GM12873 (cell line): Measurements from ENCODE around the gene TGFBR2.

Source experiments
- CTCF ChIP-seq: IDR thresholded peaks from 2 replicates; pipeline ENCODE4 v1.5.1; 2012; ENCODE audit warnings: low read depth, mild to moderate bottlenecking, moderate library complexity, low read length, control low read depth; ENCODE audit not compliant: insufficient read depth; ENCODE audit errors: missing control alignments

TGFBR2 gene

DNA sequence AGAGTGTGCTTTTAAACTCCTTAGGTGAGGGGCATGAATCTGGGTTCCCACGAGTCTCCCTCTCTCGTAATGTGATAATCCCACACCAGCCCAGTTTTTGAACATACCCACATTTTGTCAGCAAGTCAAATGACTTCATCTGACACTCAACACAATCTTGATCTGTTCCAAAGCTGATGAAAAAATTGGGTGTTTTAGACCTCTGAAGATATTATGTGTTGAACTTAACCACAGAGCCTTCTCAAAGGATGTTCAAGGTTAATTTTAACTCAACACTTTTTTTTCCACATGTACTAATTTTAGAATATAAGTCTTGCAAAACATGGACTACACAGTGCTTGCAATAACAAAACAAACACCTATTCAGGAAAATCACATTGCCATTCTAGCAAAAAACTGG is 123.1 kb downstream of the TGFBR2 start:
- TF ChIP-seq CTCF, result no peak

- TF ChIP-seq CTCF, result no peak
These were observed 123.5 kb downstream of the TGFBR2 start for GRCh38 chr3:30729936-30730335.

GRCh38 chr3:30730967-30731366 is 124.6 kb downstream of the TGFBR2 start:
- TF ChIP-seq CTCF, result no peak

GRCh38 chr3:30733209-30733608 is 126.8 kb downstream of the TGFBR2 start:
- TF ChIP-seq CTCF, result no peak

DNA sequence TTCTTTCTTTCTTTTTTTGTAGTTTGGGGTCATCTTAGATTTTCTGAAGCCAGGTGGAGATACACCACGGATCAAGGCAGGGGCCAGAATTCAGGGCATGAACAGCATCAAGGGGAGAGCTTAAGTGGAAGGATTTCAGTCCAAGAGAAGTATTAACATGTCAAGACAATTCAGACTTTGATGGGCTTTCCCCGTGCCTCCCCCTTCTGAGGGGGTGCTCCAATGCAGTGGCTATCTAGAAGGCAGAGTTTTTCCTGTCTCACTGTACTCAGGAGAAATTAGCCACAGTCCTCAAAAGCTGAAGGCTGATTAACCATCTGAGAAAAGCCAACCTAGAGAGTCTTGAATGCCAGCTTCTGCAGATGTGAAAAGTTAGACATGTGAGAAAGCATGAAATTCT is 127.3 kb downstream of the TGFBR2 start:
- no peak for TF ChIP-seq CTCF

DNA sequence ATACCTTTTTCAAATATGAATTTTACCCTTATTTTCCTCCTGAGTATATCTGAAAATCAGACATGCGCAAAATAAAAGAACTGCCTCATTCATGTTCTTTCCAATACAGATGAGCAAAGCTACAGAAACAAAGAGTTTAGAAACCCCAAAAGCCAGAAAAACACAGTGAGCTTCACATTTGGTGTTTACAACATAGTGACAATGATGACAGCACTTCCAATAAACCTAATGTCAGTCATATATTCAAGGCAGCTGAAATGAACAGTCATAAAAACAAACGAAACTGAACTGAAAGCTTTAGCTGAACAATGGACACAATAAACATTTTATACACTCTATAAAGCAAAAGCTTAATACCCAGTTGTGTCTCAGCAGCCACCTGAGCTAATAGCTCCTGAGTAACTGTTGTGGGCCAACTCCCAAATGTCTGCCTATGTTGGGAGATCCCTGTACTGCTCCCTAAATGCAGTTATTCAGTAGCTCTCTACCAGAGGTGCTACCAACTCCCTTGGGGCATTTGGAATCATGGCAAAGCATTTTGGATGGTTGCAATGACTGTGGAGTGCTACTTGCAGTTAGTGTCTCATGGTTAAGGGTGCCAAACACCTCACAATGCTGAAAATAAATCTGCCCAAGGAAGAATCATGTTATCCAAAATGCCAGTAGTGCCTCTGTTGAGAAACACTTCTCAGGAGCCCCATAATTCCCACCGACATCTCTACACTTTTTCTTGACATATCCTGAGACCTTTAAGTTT is 131.5 kb downstream of the TGFBR2 start:
- TF ChIP-seq CTCF, result no peak

GRCh38 chr3:30738605-30739004 is 132.2 kb downstream of the TGFBR2 start:
- TF ChIP-seq CTCF, result no peak
